Activated naive CD8-positive, alpha-beta T cell (primary cell): ENCODE results near the gene ZP2.

Experiments used
- H3K27ac Mint-ChIP-seq: one replicate; pipeline ENCODE4 v1.8.0; 2021; ENCODE audit warnings: mixed read lengths
- H3K27me3 Mint-ChIP-seq: one replicate; pipeline ENCODE4 v1.8.0; 2021; ENCODE audit warnings: mixed read lengths
- H3K36me3 Mint-ChIP-seq: one replicate; pipeline ENCODE4 v1.8.0; 2021; ENCODE audit warnings: mixed read lengths
- H3K4me1 Mint-ChIP-seq: one replicate; pipeline ENCODE4 v1.8.0; 2021; ENCODE audit warnings: low read depth, mixed read lengths
- H3K4me3 Mint-ChIP-seq: one replicate; pipeline ENCODE4 v1.8.0; 2021; ENCODE audit warnings: mild to moderate bottlenecking, mixed read lengths
- H3K9me3 Mint-ChIP-seq: one replicate; pipeline ENCODE4 v1.8.0; 2021; ENCODE audit warnings: low read depth, mixed read lengths

The ZP2 gene

GRCh38 chr16:21226749-21227148, 15.4 kb upstream of the ZP2 start:
- Mint-ChIP-seq H3K27me3 (peaks cover 19% of the 10 kb centered on the region), H3K36me3 (no peaks in the 10 kb centered on the region), H3K9me3 (no peaks in the 10 kb centered on the region), H3K27ac (no peak overlapping the region), H3K4me3 (no peak overlapping the region), H3K4me1 (peaks cover 2% of the 10 kb centered on the region)

- H3K4me1 Mint-ChIP-seq = peaks cover 2% of the 10 kb centered on the region
- H3K27ac Mint-ChIP-seq = no peak overlapping the region
- H3K9me3 Mint-ChIP-seq = no peaks in the 10 kb centered on the region
- H3K27me3 Mint-ChIP-seq = peaks cover 24% of the 10 kb centered on the region
- no peak overlapping the region for H3K4me3 Mint-ChIP-seq
- H3K36me3 Mint-ChIP-seq = no peaks in the 10 kb centered on the region
These were observed 13.4 kb upstream of the ZP2 start for GRCh38 chr16:21224800-21225199.

- Mint-ChIP-seq H3K4me1 (peaks cover 2% of the 10 kb centered on the region), H3K27me3 (peaks cover 24% of the 10 kb centered on the region), H3K9me3 (no peaks in the 10 kb centered on the region), H3K36me3 (no peaks in the 10 kb centered on the region), H3K27ac (no peak overlapping the region), H3K4me3 (no peak overlapping the region)
These were observed 12.4 kb upstream of the ZP2 start for GRCh38 chr16:21223787-21224186.

- Mint-ChIP-seq H3K27me3 (peaks cover 24% of the 10 kb centered on the region), H3K4me3 (no peak overlapping the region), H3K9me3 (no peaks in the 10 kb centered on the region), H3K27ac (no peak overlapping the region), H3K4me1 (peaks cover 2% of the 10 kb centered on the region), H3K36me3 (no peaks in the 10 kb centered on the region)
These were observed 11.3 kb upstream of the ZP2 start for GRCh38 chr16:21222495-21223337.

- Mint-ChIP-seq H3K27me3 (peaks cover 17% of the 10 kb centered on the region), H3K4me1 (no peaks in the 10 kb centered on the region), H3K9me3 (no peaks in the 10 kb centered on the region), H3K36me3 (no peaks in the 10 kb centered on the region), H3K27ac (no peak overlapping the region), H3K4me3 (no peak overlapping the region)
These were observed 8.2 kb upstream of the ZP2 start for GRCh38 chr16:21219551-21219950.

- H3K36me3 Mint-ChIP-seq = no peaks in the 10 kb centered on the region
- no peak overlapping the region for H3K27ac Mint-ChIP-seq
- H3K27me3 Mint-ChIP-seq = peaks cover 15% of the 10 kb centered on the region
- H3K4me1 Mint-ChIP-seq = no peaks in the 10 kb centered on the region
- no peaks in the 10 kb centered on the region for H3K9me3 Mint-ChIP-seq
- no peak overlapping the region for H3K4me3 Mint-ChIP-seq
These were observed 6.8 kb upstream of the ZP2 start for GRCh38 chr16:21218153-21218552.

- Mint-ChIP-seq H3K27me3 (peaks cover 12% of the 10 kb centered on the region), H3K4me3 (no peak overlapping the region), H3K36me3 (no peaks in the 10 kb centered on the region), H3K27ac (no peak overlapping the region), H3K9me3 (no peaks in the 10 kb centered on the region), H3K4me1 (no peaks in the 10 kb centered on the region)
These were observed 5.7 kb upstream of the ZP2 start for GRCh38 chr16:21217121-21217520.

GRCh38 chr16:21214086-21214485, 2.7 kb upstream of the ZP2 start:
- Mint-ChIP-seq H3K36me3 (no peaks in the 10 kb centered on the region), H3K27ac (no peak overlapping the region), H3K27me3 (peaks cover 10% of the 10 kb centered on the region), H3K4me1 (no peaks in the 10 kb centered on the region), H3K4me3 (no peak overlapping the region), H3K9me3 (no peaks in the 10 kb centered on the region)

GRCh38 chr16:21208446-21209230, 2.7 kb downstream of the ZP2 start:
- peaks cover 8% of the 10 kb centered on the region for H3K27me3 Mint-ChIP-seq
- no peaks in the 10 kb centered on the region for H3K4me1 Mint-ChIP-seq
- H3K9me3 Mint-ChIP-seq = no peaks in the 10 kb centered on the region
- no peak overlapping the region for H3K4me3 Mint-ChIP-seq
- H3K36me3 Mint-ChIP-seq = no peaks in the 10 kb centered on the region
- H3K27ac Mint-ChIP-seq = no peak overlapping the region

GRCh38 chr16:21206550-21206949, 4.8 kb downstream of the ZP2 start:
- Mint-ChIP-seq H3K27me3 (peaks cover 10% of the 10 kb centered on the region), H3K27ac (no peak overlapping the region), H3K9me3 (no peaks in the 10 kb centered on the region), H3K36me3 (no peaks in the 10 kb centered on the region), H3K4me3 (no peak overlapping the region), H3K4me1 (no peaks in the 10 kb centered on the region)

GRCh38 chr16:21205303-21205702, 6.1 kb downstream of the ZP2 start:
- Mint-ChIP-seq H3K9me3 (no peaks in the 10 kb centered on the region), H3K4me1 (no peaks in the 10 kb centered on the region), H3K27me3 (peaks cover 9% of the 10 kb centered on the region)

GRCh38 chr16:21203155-21203797, 8.1 kb downstream of the ZP2 start:
- Mint-ChIP-seq H3K4me1 (no peaks in the 10 kb centered on the region), H3K36me3 (no peaks in the 10 kb centered on the region), H3K9me3 (no peaks in the 10 kb centered on the region), H3K4me3 (no peak overlapping the region), H3K27me3 (peaks cover 10% of the 10 kb centered on the region), H3K27ac (no peak overlapping the region)

More at GRCh38 chr16:21205303-21205702, 6.1 kb downstream of the ZP2 start:
- no peak overlapping the region for H3K4me3 Mint-ChIP-seq
- H3K27ac Mint-ChIP-seq = no peak overlapping the region
- H3K36me3 Mint-ChIP-seq = no peaks in the 10 kb centered on the region

GRCh38 chr16:21199607-21200218, 11.7 kb downstream of the ZP2 start:
- H3K9me3 Mint-ChIP-seq = no peaks in the 10 kb centered on the region
- H3K27ac Mint-ChIP-seq = no peak overlapping the region
- no peaks in the 10 kb centered on the region for H3K36me3 Mint-ChIP-seq
- H3K27me3 Mint-ChIP-seq = peaks cover 10% of the 10 kb centered on the region
- H3K4me1 Mint-ChIP-seq = no peaks in the 10 kb centered on the region
- H3K4me3 Mint-ChIP-seq = no peak overlapping the region

GRCh38 chr16:21197621-21198020, 13.8 kb downstream of the ZP2 start:
- H3K36me3 Mint-ChIP-seq = no peaks in the 10 kb centered on the region
- H3K27me3 Mint-ChIP-seq = peaks cover 13% of the 10 kb centered on the region
- no peaks in the 10 kb centered on the region for H3K4me1 Mint-ChIP-seq
- H3K27ac Mint-ChIP-seq = no peak overlapping the region
- H3K4me3 Mint-ChIP-seq = no peak overlapping the region
- H3K9me3 Mint-ChIP-seq = no peaks in the 10 kb centered on the region

GRCh38 chr16:21197112-21197511, 14.3 kb downstream of the ZP2 start:
- Mint-ChIP-seq H3K9me3 (no peaks in the 10 kb centered on the region), H3K4me3 (no peak overlapping the region), H3K36me3 (no peaks in the 10 kb centered on the region), H3K27me3 (peaks cover 13% of the 10 kb centered on the region), H3K4me1 (no peaks in the 10 kb centered on the region), H3K27ac (no peak overlapping the region)
